Mucosa of rectum (tissue), 2 donors: ENCODE measurements around the gene SMOC2.
"Not testable (repeated sequence)": the region's sequence is repeated elsewhere in the genome, so short reads cannot be mapped to it uniquely, and the experiment has no call there.

ENCODE experiments used
- H3K27ac ChIP-seq, 2 donors: one replicate each; pipeline ENCODE4 v1.7.0; 2013; ENCODE audit warnings: inconsistent platforms in 2 of 2, low read depth in 2 of 2, low read length in 2 of 2
- H3K27me3 ChIP-seq, 2 donors: one replicate each; pipeline ENCODE4 v1.7.0; 2013; ENCODE audit warnings: low read length in 2 of 2; ENCODE audit not compliant: control insufficient read depth in 2 of 2, insufficient read depth in 2 of 2
- H3K36me3 ChIP-seq, 2 donors: one replicate each; pipeline ENCODE4 v1.7.0; 2013; ENCODE audit warnings: low read length in 2 of 2; ENCODE audit not compliant: control insufficient read depth in 2 of 2, insufficient read depth in 2 of 2
- H3K4me1 ChIP-seq, 2 donors: one replicate each; pipeline ENCODE4 v1.7.0; 2013; ENCODE audit warnings: low read length in 2 of 2, mild to moderate bottlenecking in 1 of 2; ENCODE audit not compliant: control insufficient read depth in 2 of 2, insufficient read depth in 2 of 2
- H3K4me3 ChIP-seq, 2 donors: one replicate each; pipeline ENCODE4 v1.7.0; 2013; ENCODE audit warnings: low read length in 2 of 2
- H3K9ac ChIP-seq, 2 donors: one replicate each; pipeline ENCODE4 v1.7.0; 2013; ENCODE audit warnings: low read length in 2 of 2, low read depth in 1 of 2, mild to moderate bottlenecking in 1 of 2
- H3K9me3 ChIP-seq, 2 donors: one replicate each; pipeline ENCODE4 v1.7.0; 2013; ENCODE audit warnings: low read length in 2 of 2; ENCODE audit not compliant: control insufficient read depth in 2 of 2
- donor health status: healthy.
- donor health status: Normal muscosa, but diverticular disease.

SMOC2 gene

GRCh38 chr6:168694797-168695196 is 253.8 kb downstream of the SMOC2 start:
- H3K9ac ChIP-seq, H3K9me3 ChIP-seq, H3K4me1 ChIP-seq, H3K27me3 ChIP-seq, H3K4me3 ChIP-seq, H3K27ac ChIP-seq, H3K36me3 ChIP-seq: not testable (repeated sequence)

- Histone ChIP-seq H3K9me3 (no peaks in the 10 kb centered on the region), H3K9ac (no peak overlapping the region), H3K36me3 (no peaks in the 10 kb centered on the region), H3K27me3 (no peaks in the 10 kb centered on the region), H3K27ac (no peak overlapping the region), H3K4me3 (no peak overlapping the region), H3K4me1 (no peaks in the 10 kb centered on the region)
Observed at GRCh38 chr6:168695701-168696100, 254.7 kb downstream of the SMOC2 start.

- Histone ChIP-seq H3K4me1 (no peaks in the 10 kb centered on the region), H3K36me3 (no peaks in the 10 kb centered on the region), H3K9ac (no peak overlapping the region), H3K4me3 (no peak overlapping the region), H3K27ac (no peak overlapping the region), H3K9me3 (no peaks in the 10 kb centered on the region), H3K27me3 (no peaks in the 10 kb centered on the region)
Observed at GRCh38 chr6:168698923-168699322, 257.9 kb downstream of the SMOC2 start.

- Histone ChIP-seq H3K27ac (no peak overlapping the region), H3K4me3 (no peak overlapping the region), H3K4me1 (no peaks in the 10 kb centered on the region), H3K36me3 (no peaks in the 10 kb centered on the region), H3K27me3 (no peaks in the 10 kb centered on the region), H3K9ac (no peak overlapping the region), H3K9me3 (no peaks in the 10 kb centered on the region)
Observed at GRCh38 chr6:168699631-168700295, 258.8 kb downstream of the SMOC2 start.

- Histone ChIP-seq H3K9ac (no peak overlapping the region), H3K4me1 (no peaks in the 10 kb centered on the region), H3K27ac (no peak overlapping the region), H3K9me3 (no peaks in the 10 kb centered on the region), H3K36me3 (no peaks in the 10 kb centered on the region), H3K27me3 (no peaks in the 10 kb centered on the region), H3K4me3 (no peak overlapping the region)
Observed at GRCh38 chr6:168700880-168701279, 259.9 kb downstream of the SMOC2 start.

- no peak overlapping the region for H3K27ac ChIP-seq
- no peaks in the 10 kb centered on the region for H3K27me3 ChIP-seq
- H3K36me3 ChIP-seq = no peaks in the 10 kb centered on the region
- no peak overlapping the region for H3K9ac ChIP-seq
- H3K4me1 ChIP-seq = no peaks in the 10 kb centered on the region
- no peaks in the 10 kb centered on the region for H3K9me3 ChIP-seq
- no peak overlapping the region for H3K4me3 ChIP-seq
Observed at GRCh38 chr6:168703990-168704389, 263.0 kb downstream of the SMOC2 start.

- H3K4me1 ChIP-seq = no peaks in the 10 kb centered on the region
- no peak overlapping the region for H3K4me3 ChIP-seq
- no peaks in the 10 kb centered on the region for H3K9me3 ChIP-seq
- no peaks in the 10 kb centered on the region for H3K36me3 ChIP-seq
- no peak overlapping the region for H3K9ac ChIP-seq
- no peak overlapping the region for H3K27ac ChIP-seq
- no peaks in the 10 kb centered on the region for H3K27me3 ChIP-seq
Observed at GRCh38 chr6:168704678-168705077, 263.7 kb downstream of the SMOC2 start.

GRCh38 chr6:168705271-168705670 is 264.3 kb downstream of the SMOC2 start:
- H3K27ac ChIP-seq, H3K9me3 ChIP-seq: not testable (repeated sequence)

GRCh38 chr6:168706471-168707177 is 265.6 kb downstream of the SMOC2 start:
- Histone ChIP-seq H3K4me3 (no peak overlapping the region), H3K9me3 (no peaks in the 10 kb centered on the region), H3K4me1 (no peaks in the 10 kb centered on the region), H3K27me3 (no peaks in the 10 kb centered on the region), H3K27ac (no peak overlapping the region), H3K9ac (no peak overlapping the region), H3K36me3 (no peaks in the 10 kb centered on the region)

More at GRCh38 chr6:168705271-168705670, 264.3 kb downstream of the SMOC2 start:
- H3K9ac ChIP-seq, H3K36me3 ChIP-seq, H3K27me3 ChIP-seq, H3K4me3 ChIP-seq, H3K4me1 ChIP-seq: not testable (repeated sequence)

- no peaks in the 10 kb centered on the region for H3K36me3 ChIP-seq
- no peaks in the 10 kb centered on the region for H3K27me3 ChIP-seq
- no peak overlapping the region for H3K4me3 ChIP-seq
- H3K4me1 ChIP-seq = peaks cover 0 to 1% of the 10 kb centered on the region in 2 donors
- H3K27ac ChIP-seq = no peak overlapping the region
- H3K9ac ChIP-seq = no peak overlapping the region
- H3K9me3 ChIP-seq = no peaks in the 10 kb centered on the region
Observed at GRCh38 chr6:168708526-168708925, 267.5 kb downstream of the SMOC2 start.
